ENCODE data around the gene TFCP2.
A peak's percentile ranks its signal among the peaks of the same experiment; 100 is the strongest.
"Not testable (repeated sequence)": the region's sequence is repeated elsewhere in the genome, so short reads cannot be mapped to it uniquely, and the experiment has no call there.

TFCP2 gene

DNA sequence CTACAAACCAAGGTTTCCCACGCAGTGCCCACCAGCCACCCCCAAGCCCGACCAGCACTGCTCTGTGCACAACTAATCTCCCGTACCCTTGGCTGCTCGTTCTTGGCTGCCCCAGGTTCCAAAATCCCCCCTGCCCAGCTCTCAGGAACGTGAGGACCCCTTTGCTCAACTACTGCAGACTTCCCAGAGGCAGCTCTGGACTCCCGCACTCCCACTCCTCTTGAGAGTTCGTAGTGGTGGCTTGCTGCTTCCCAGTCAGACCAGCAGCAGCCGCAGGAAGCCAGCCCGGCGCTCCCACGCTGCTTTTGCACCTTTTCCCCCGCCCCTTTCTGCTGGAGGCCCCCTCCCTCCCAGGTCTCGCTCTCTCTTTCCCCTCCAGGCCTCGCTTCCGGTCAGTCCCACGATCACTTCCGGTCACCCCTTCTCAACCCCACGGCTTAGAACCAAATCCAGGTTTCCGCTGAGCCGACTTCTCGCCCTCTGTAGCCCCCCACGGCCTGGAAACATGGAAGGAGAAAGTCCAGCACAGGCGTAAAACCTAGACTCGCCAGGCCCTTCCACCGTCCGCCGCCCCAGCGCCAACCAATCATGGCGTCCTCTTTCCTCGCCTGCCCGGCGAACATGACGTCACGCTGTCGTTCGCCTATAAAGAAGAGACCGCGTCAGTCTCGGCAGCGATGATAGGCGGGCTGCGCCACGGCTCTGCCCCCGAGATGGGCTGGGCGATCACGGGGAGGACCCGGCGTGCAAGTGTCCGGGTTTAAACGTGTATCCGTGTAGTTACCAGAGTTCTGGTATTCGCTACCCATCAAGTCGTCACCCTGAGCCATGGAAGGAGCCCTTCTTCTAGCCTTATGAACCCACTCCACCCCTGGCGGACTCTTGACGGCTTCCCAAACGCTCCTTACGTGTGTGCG lies at the start of gene TFCP2:
TFCP2 (minus strand) TSS at position 621 of the 917 bp plus-strand sequence. CDS start 713 bp downstream, outside the sequence.
- DNase-seq (ENCODE audit: low read depth in 3 of 3, low spot score in 1 of 3), result peak; percentile 80 to 84 (median 81)

GRCh38 chr12:51222461-51222860 lies 49.5 kb upstream of the TFCP2 start:
- DNase-seq (ENCODE audit: low read depth in 3 of 3, low spot score in 1 of 3), result no peak

DNA sequence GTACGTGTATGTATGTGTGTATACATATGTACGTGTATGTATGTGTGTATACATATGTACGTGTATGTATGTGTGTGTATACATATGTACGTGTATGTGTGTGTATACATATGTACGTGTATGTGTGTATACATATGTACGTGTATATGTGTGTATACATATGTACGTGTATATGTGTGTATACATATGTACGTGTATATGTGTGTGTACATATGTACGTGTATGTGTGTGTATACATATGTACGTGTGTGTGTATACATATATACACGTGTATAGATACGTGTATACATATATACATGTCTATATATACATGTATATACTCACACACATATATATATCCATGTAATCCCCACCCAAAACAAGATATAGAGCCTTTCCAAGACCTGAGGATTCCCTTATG lies 46.9 kb upstream of the TFCP2 start:
- not testable (repeated sequence) for DNase-seq (ENCODE audit: low read depth in 3 of 3, low spot score in 1 of 3)

DNA sequence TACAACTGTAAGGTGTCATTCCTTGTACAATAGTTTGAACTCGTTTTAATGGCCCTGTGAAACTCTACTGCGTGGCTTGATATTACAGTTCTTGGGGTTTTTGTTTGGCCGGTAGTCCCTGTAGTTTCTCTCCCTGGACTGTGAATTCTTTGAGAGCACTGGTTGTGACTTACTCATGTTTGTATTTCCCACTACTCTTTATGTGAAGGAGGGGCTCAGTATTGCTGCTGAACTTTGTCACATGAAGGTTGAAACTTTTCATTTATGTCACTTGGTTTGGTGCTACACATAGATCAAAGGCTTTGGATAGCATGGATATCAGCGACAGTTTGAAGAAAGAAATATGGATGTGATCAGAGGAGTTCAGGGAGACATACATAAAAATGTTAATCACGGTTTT lies 46.4 kb upstream of the TFCP2 start:
- no peak for DNase-seq (ENCODE audit: low read depth in 3 of 3, low spot score in 1 of 3)

GRCh38 chr12:51218607-51219161 lies 45.7 kb upstream of the TFCP2 start:
- no peak for DNase-seq (ENCODE audit: low read depth in 3 of 3, low spot score in 1 of 3)

- peak; percentile 30 to 49 (median 41) for DNase-seq (ENCODE audit: low read depth in 3 of 3, low spot score in 1 of 3)
These were observed 45.2 kb upstream of the TFCP2 start, which contains the start of gene POU6F1 for GRCh38 chr12:51217968-51218606. TSS of gene POU6F1 (minus strand) at chr12:51218062. CDS start at chr12:51206836, 11,226 bp downstream.

DNA sequence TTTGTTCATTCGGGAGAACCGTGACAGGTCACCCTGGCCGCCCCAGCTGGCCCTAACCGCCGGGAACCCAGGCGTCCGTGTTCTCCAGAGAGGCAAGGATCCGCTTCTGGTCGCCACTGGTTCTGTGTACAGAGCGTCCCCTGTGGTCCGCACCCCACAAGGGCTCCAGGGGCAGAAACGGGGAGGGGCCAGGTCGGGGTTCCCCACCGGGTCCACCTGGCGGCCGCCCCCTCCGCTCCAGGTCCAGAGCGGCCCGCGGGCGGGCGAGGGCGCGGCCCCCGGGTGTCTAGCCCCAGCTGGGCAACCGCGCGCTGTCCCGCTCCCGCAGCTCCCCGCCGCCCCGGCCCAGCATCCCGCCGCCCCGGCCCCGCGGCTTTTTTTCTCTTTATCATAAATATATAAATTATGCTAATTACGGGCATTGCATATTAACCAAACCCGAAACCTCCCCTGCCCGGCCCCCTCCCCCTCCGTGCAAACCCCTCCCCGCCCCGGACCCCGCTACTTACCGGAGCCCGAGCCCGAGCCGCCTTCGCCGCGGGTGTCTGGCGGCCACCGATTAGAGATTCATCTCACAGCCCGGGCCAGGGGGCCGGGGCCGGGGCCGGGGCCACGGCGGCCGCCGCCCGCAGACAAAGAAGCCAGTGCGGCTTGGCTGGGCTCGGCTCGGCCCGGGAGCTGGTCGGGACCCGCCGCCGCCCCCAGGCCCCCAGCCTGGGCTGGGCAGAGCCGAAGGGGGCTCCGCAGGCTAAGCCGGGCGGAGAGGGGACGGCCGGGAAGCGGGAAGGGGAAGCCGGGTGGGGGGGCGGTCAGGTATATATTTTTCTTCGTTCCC lies 44.4 kb upstream of the TFCP2 start:
- DNase-seq (ENCODE audit: low read depth in 3 of 3, low spot score in 1 of 3), result peak; percentile 3 to 33 (median 13)

DNA sequence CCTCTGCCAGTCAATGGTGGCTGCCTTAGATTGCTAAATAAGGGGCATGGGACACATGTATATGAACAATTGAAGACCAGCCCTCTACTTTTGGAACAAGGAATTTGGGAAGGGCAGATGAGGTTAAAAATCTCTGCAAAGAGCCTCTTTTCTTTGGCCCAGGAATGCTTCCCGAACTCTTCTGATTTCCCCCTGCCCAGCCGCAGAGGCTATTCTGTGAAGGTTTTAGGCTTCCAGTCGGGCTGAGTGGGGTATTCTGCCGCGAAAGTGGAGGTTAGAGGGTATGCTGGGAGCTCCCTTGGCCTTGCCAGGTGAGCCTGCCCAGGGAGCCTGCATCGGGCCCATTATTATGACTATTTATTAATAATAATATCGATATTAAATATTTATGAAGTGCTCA lies 43.7 kb upstream of the TFCP2 start:
- no peak for DNase-seq (ENCODE audit: low read depth in 3 of 3, low spot score in 1 of 3)

GRCh38 chr12:51214895-51215294 lies 42.0 kb upstream of the TFCP2 start:
- no peak for DNase-seq (ENCODE audit: low read depth in 3 of 3, low spot score in 1 of 3)

GRCh38 chr12:51210690-51211395 lies 37.9 kb upstream of the TFCP2 start:
- DNase-seq (ENCODE audit: low read depth in 3 of 3, low spot score in 1 of 3), result no peak

DNA sequence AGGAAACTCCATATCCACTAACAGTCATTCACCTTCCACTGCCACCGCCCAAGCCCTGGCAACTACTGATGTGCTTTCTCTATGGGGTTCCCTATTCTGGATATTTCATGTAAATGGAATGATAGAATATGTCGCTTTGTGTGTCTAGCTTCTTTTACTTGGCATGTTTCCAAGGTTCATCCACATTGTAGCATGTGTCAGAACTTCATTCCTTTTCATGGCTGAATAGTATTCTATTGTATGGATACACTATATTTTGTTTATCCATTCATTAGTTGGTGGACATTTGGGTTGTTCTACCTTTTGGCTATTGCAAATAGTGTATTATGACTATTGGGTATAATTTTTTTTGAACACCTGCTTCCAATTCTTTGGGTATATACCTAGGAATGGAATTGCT lies 36.3 kb upstream of the TFCP2 start:
- DNase-seq (ENCODE audit: low read depth in 3 of 3, low spot score in 1 of 3), result no peak

- DNase-seq (ENCODE audit: low read depth in 3 of 3, low spot score in 1 of 3), result no peak
These were observed 35.2 kb upstream of the TFCP2 start for GRCh38 chr12:51208016-51208660.

DNA sequence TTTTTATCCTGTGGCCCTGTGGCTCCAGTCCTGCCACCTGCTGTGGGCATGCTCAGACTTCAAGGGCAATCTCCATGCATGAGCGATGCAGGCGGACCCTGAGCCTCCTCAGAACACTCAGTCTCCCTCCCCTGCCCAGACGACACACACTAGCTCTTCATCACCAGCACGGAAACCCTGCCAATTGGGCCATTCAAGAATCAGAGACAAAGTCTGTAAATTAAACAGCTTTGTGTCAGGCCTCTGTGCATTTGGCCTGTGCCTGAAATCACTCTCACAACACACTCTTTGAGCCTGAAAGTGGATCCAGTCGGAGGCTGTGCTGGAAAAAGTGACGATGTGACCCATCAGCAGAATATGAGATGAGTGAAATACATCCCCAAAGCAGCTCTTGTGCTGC lies 32.4 kb upstream of the TFCP2 start:
- DNase-seq (ENCODE audit: low read depth in 3 of 3, low spot score in 1 of 3), result no peak

- DNase-seq (ENCODE audit: low read depth in 3 of 3, low spot score in 1 of 3), result no peak
These were observed 29.8 kb upstream of the TFCP2 start for GRCh38 chr12:51202718-51203117.

- no peak for DNase-seq (ENCODE audit: low read depth in 3 of 3, low spot score in 1 of 3)
These were observed 27.9 kb upstream of the TFCP2 start for GRCh38 chr12:51200806-51201205.

DNA sequence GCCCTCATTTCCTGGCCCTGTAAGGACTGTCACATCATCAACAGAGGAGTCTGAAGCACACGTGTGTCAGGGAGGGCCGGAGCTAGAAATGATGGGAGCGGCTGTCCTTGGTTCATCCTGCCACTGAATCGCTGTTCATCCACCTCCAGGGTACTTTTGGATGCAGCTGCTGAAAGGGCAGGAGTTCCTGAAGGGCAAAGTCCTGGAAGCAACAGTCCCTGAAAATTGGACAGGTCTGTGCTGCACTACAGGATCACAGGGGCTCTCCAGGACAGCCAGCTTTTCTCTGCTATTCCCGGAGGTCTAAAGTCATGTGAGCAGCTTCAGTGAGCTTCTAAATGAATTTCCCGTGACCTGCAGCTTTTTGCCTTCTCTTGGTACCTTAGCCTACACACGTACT lies 27.2 kb upstream of the TFCP2 start:
- DNase-seq (ENCODE audit: low read depth in 3 of 3, low spot score in 1 of 3), result no peak

DNA sequence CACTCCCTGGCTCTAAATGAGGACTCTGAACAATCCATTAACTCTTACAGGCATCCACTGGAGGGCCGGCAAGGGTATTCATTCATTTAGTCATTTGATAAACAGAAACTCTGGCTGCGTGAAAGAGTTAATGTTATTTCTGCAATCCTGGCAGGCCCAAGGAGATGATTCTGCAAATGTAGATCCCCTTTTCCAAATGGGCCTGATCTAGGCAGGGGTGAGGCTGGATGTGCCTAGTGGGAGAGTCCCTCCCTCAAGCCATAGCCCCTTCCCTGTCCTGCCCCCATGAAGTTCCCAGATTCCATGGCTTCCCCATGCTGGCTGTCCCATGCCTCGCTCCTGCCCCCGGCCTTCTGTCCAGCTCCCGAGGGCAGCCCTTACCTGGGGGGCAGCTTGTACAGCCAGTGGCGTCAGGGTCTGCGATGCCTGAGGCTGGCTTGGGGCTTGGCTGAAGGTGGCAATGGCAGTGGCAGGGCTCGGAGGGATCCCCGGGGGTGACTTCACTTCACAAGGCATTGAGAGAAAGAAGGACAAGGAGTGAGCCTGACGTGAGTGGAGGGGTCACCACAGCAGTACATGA lies 26.5 kb upstream of the TFCP2 start:
- DNase-seq (ENCODE audit: low read depth in 3 of 3, low spot score in 1 of 3), result no peak

DNA sequence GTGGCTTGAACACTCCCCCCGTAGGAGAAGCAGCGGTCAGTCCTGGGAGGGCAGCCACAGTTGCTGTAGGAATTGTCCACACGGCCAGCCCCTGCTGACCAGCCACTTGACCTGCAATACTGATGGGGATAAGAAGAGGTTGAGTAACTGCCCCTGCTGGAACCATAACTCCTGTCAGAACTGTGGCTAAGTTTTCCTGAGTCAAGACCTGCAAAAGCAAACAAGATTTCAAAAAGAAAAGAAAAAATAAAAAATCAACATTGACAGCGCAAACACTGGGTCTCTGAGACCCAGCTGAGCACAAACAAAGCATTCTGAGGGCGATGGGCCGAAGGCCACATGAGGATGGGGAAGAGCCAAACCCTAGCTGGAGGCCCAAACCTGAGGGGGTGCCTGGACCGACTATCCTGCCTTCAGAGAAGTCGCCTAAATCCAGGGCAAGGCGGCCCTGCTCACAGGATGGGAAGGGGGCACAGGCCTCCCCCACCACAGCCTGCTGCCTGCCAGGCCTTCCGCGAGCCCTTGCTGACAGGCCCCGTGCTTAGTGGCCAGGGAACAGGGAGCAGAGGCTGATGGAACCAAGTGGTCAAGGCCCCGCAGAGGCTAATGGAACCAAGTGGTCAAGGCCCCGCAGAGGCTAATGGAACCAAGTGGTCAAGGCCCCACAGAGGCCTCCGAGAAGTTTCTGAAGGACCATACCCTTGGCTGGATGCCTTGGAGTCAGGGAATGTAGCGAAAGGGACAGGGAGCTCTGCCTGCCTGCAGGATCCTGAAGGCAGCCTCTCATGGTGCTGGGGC lies 25.8 kb upstream of the TFCP2 start:
- no peak for DNase-seq (ENCODE audit: low read depth in 3 of 3, low spot score in 1 of 3)

Data from stimulated activated CD4-positive, alpha-beta T cell treated with anti-CD3 and anti-CD28 coated beads, TNF-alpha, amount 100 ng/mL, for 1 hour (primary cell).